ENCODE results near the gene UBR3.

UBR3 gene

DNA sequence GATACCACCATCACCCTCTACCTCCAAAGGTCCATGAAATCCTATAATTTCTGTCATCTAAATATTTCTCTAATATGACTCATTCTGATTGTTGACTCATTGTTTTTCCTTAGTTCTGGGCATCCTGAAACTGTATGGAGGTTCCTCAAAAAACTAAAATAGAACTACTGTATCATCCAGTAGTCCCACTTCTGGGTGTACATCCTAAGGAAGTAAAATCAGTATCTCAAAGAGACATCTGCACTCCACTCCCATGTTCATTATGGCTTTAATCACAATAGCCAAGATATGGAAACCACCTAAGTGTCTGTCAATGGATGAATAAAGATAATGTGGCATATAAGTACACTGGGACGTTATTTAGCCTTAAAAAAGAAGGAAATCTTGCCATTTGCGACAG is 224.9 kb downstream of the UBR3 start:
- DNase-seq (ENCODE audit: low spot score), result no peak

DNA sequence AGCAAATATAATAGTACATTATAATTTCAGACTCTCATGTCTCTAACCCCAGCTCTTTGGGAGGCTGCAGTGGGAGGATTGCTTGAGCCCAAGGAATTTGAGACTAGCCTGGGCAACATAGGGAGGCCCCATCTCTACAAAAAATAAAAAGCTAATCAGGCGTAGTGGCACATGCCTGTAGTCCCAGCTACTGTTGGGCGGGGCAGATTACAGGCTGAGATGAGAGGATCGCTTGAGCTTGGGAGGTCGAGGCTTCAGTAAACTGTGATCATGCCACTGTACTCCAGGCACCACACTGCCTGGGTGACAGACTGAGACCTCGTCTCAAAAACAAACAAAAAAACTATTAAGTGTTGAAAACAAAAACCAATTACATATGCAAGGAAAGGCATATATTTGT is 227.7 kb downstream of the UBR3 start:
- DNase-seq (ENCODE audit: low spot score), result no peak

GRCh38 chr2:170056900-170057299 is 229.6 kb downstream of the UBR3 start:
- DNase-seq (ENCODE audit: low spot score), result no peak

DNA sequence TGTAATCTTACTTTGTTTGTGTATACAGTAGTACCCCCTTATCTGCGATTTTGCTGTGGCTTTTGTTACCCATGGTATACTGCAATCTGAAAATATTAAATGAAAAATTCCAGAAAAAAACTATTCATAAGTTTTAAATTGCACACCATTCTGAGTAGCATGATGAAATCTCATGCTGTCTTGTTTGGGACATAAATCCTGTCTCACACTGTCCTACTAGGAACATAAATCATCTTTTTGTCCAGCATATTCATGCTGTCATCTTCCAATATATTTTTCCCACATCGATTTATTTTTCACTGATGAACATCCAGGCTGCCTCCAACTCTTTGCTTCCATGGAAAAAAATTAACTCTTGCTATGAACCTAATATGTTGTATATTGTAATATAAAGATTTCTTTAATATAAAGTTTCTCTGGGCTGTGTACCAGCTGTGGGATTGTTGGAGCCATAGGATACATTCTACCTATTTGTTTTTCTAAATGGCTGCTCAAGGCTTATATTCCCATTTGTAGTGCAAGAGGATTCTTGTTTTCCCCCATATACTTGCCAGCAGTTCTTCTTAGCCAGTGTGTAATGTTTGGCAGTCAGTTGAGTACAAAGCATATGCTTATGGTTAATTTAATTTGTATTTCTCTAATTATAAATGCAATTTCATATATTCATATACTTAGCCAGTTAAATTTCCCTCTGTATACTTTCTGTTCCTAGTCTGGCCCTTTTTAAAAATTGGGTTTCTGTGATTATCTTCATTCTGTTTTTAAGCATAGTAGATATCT is 236.4 kb downstream of the UBR3 start:
- no peak for DNase-seq (ENCODE audit: low spot score)

DNA sequence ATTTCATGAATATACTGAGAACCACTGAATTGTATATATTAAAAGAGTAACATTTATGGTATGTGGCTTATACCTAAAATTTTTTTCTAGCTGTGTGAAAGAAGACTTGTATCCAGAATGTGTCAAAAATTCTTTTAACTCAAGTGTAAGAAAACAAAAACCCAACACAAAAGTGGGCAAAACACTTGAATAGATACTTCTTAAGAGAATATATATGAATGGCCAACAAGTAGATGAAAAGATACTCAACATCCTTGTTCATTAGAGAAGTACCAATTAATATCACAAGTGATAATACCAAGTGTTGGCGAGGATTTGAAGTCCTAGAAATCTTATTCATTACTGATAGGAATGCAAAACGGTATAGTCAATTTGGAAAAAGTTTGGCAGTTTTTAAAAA is 243.5 kb downstream of the UBR3 start:
- no peak for DNase-seq (ENCODE audit: low spot score)

- peak; percentile 26 for DNase-seq (ENCODE audit: low spot score)
Observed at GRCh38 chr2:170073288-170073687, 246.0 kb downstream of the UBR3 start.

- DNase-seq (ENCODE audit: low spot score), result no peak
Observed at GRCh38 chr2:170076189-170076588, 248.9 kb downstream of the UBR3 start.

DNA sequence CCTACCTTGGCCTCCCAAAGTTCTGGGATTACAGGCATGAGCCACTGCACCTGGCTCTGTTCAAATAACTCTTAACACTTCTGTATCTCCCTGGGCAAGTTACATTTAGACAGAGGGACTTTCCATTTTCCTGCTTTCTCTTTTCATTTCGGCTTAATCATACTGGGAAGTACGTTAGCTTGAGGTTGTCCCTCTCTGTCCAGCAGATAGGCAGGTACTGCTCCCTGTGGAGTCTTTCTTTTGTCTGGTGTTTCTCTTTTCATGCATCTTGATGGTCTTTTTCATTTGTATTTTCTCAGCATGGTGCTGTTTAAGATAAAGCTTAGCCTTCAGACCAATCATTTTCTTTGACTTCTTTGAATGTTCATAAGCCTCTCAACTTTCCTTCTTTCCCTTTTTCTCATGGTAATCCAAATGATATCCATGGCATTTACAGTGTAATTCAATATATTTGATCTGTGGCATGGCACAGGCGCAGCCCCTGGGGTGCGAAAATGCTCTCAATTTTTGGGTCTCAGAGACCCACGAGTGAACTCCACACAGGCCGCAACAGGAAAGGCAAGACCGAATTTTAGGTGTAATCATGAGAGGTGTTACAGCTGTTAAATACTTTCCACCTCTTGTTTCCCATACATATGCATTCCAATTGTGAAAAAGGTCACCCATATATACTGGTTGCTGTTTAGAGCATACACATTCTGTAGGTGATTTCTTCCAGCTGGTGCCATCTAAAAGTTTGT is 250.7 kb downstream of the UBR3 start:
- no peak for DNase-seq (ENCODE audit: low spot score)

- no peak for DNase-seq (ENCODE audit: low spot score)
Observed at GRCh38 chr2:170084820-170085491, 257.7 kb downstream of the UBR3 start.

GRCh38 chr2:170086117-170086688 is 258.9 kb downstream of the UBR3 start:
- no peak for DNase-seq (ENCODE audit: low spot score)

GRCh38 chr2:170086751-170087412 is 259.6 kb downstream of the UBR3 start:
- no peak for DNase-seq (ENCODE audit: low spot score)

DNA sequence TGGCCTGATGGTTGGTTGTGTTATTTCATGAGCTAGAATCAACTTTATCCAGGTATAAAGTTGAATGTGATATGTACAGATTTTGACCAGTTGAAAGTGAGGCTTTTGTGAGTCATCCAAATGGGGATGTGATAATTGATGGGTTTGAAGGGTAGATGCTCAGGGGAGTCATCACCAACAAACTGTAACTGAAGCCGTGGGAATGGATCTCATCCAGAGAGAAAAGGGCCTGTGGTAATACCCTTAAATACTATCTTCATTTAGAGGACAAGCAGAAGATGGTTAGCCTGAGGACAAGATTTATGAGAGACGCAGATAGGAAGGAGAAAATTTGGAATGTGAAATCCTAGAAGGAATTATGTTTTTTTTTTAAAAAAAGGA is 260.1 kb downstream of the UBR3 start:
- no peak for DNase-seq (ENCODE audit: low spot score)

DNA sequence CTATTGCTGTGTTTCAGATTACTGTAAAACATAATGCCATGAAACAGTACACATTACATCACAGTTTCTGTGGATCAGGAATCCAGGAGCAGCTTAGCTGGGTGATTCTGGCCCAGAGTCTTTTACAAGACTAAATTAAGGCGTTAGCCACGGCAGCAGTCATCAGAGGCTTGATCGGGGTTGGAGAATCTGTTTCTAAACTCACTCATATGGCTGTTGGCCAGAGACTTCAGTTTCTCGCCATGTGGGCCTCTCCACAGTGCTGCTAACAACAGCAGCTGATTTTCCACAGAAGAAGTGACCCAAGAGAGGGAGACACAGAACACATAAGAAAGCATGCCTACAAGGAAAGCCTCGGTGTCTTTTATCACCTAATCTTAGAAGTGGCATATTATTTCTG is 261.5 kb downstream of the UBR3 start:
- DNase-seq (ENCODE audit: low spot score), result no peak

- no peak for DNase-seq (ENCODE audit: low spot score)
Observed at GRCh38 chr2:170090229-170090628, 263.0 kb downstream of the UBR3 start.

DNA sequence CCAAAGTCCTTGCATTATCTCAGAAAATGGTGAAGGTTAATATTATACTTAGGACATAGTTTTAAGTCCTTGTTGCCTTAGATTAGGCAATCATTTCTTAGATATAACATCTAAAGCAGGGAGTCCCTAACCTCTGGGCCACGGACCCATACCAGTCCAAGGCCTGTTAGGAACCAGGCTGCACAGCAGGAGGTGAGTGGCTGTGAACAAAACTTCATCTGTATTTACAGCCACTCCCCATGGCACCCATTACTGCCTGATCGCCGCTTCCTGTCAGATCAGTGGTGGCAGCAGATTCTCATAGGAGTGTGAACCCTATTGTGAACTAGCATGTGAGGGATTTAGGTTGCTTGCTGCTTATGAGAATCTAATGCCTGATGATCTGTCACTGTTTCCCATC is 264.2 kb downstream of the UBR3 start:
- DNase-seq (ENCODE audit: low spot score), result no peak

DNA sequence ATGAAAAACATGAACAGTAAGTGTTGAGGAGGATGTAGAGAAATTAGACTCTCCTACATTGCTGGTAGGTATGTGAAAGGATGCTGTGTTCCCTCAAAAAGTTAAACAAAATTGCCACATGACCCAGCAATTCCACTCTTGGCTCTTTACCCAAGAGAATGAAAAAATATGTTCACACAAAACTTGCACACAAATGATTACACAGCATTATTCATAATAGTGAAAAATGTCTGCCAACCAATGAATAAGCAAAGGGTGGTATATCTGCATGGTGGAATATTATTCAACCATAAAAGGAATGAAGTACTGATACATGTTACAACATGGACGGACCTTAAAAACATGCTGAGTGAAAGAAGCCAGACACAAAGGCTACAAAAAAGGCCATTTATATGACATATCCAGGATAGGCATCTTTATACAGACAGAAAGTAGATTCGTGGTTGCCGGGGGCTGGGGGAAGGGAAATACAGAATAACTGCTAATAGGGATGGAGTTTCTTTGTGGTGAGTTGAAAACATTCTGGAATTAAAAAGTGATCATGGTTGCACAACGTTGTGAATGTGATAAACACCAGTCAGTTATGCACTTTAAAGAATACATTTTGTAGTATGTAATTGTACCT is 265.3 kb downstream of the UBR3 start:
- no peak for DNase-seq (ENCODE audit: low spot score)

DNA sequence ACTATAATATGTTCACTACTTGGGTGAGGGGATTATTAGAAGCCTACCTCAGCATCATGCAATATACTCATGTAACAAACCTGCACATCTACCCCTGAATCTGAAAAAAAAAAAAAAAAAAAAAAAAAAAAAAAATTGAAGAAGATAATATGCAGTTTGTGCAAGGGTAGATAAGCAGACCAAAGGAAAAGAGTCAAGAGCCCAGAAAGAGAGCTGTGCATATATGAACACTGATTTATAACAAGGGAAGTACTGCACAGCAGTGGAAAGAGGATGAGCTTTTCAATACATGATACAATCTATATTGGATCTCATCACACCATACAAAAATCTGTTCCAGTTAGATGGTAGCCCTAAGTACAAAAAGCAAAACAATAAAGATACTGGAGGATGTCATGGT is 268.1 kb downstream of the UBR3 start:
- DNase-seq (ENCODE audit: low spot score), result no peak

DNA sequence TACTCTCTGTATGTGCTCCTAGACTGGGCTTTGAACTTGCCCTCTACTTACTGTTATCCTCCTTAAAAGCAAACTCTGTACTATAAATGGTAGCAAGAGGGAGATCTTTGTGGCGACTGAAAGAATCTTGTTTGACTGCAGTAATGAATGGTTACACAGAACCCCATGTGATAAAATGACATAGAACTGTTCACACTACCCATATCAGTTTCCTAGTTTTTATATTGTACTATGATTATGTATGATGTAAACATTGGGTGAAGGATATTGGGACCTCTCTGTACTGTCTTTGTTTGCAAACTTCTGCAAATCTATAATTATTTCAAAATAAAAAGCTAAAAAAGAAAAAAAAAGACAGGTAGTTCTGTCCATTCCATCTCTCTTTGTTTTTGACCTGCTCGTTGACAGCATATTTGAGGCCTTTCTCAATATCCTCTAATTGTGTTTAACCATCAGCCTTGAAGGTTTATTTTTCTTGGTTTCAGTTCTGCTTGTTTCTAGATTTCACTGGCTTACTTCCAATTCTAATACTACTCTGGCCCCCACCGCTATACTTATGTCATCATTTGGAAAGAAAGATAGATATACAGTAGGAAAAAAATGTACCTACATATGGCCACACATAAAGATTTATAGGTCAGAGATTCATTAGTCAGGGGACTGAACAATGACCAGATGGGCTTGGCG is 271.5 kb downstream of the UBR3 start:
- DNase-seq (ENCODE audit: low spot score), result no peak

GRCh38 chr2:170101789-170102188 is 274.5 kb downstream of the UBR3 start:
- DNase-seq (ENCODE audit: low spot score), result no peak

DNA sequence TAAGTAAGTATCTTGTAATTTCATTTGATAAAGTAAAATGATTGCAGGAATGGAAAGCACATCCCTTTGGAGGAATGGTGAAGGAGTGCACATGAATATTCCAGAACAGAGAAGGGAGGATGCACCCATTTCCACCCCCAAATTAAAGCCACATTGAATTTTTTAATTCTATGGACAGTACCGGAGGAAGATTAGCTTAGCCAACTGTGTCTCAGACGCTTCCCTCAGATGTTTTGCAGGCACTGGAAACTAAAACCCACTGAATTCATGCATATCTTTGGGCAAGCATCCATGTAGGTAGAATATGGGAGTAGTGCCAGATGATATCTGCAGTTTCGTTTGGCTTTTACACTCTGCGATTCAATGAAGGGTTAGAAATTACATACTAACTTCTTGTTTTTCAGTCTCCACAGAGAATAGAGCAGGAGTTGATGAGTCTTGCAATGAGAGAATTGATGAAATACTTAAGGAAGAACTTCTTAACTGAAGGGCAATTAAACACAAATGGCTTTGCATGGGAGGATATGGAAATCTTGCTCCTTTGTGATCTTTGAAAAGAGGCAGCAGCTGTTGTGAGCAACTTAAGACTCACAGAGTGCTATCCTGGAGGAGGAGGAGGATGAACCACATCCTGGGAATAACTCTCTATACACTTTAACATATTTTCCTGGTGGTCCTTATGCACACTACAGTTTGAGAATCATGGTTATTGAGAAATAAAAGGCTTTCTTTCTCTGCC is 279.0 kb downstream of the UBR3 start:
- no peak for DNase-seq (ENCODE audit: low spot score)

All from AG20443 (cell line).